ENCODE measurements around the gene SMAD1. TPM values are rescaled to one million over a fixed set of nuclear protein-coding genes. Genes with fewer than 3 reads are reported as not detected.
A peak's percentile ranks its signal among the peaks of the same experiment; 100 is the strongest.

Gene SMAD1
- polyA plus RNA-seq (ENCODE audit: insufficient read length) = 78.0 TPM

DNA sequence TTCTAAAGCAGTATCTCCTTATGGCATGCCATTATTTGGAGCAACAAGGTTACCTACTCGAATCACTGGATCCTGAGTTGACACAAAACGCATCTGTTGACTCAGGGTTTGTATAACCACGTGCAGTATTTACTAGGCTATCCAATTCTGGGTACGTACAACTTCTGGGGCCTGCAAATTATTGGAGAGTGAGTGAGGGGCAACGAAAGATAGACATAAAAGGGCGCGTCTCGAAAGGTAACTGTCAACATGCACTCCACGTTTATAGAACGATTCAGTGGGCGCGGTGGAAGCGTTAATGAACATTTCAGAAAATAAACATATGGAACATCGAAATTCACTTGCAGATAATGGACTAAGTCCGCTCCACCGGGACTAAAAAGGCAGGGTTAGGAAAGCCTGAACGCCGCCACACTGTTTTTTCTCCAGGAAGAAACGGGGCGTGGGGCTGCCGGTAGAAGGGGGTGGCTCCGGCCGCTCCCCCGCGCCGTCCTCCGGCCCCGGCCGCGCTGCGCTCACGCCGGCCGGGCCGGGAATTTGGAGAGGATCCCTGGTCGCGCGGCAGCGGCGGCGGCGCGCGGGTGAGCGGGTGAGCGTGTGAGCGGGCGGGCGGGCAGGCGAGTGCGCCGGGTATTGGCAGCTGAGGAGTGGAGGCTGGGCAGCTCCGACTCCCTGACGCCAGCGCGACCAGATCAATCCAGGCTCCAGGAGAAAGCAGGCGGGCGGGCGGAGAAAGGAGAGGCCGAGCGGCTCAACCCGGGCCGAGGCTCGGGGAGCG, at the start of gene SMAD1:
Gene SMAD1, plus strand, starts transcription at position 690 of the 778 bp plus-strand sequence. CDS start 32,761 bp downstream, outside the sequence.
- peak; percentile 83 for DNase-seq

DNA sequence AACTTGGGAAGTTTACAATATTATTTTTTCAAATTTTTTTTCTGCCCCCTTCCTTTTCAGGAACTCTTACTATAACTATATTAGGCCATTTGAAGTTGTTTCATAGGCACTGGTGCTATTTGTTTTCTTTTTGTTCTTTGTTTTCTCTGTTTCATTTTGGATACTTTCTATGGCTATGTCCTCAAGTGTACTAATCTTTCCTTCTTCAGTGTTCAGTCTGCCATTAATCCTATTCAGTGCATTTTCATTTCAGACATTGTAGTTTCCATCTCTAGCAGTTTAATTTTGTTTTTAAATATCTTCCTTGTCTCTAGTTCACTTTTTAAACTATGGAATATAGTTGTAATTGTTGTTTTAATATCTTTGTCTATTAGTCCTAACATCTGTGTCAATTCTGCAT, 48.0 kb upstream of the SMAD1 start:
- DNase-seq = no peak

DNA sequence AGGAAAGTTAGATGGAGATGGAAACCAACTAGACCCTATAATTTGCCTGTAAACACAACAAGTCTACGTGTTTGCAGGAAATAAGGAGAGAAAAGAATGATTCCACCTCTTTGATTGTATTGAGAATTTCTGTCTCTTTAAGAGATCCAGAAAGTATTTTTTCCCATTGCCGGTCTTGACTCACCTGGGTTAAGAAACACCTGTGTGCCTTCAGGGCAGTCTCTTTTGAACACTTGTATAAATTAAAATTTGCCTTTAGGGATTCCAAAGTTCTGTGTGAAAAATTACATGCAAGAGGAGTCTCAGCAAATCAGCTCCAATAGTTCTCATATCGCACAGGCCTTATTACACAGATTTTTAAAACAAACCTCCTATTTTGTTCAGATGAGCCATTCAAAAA, 46.0 kb upstream of the SMAD1 start:
- no peak for DNase-seq

DNA sequence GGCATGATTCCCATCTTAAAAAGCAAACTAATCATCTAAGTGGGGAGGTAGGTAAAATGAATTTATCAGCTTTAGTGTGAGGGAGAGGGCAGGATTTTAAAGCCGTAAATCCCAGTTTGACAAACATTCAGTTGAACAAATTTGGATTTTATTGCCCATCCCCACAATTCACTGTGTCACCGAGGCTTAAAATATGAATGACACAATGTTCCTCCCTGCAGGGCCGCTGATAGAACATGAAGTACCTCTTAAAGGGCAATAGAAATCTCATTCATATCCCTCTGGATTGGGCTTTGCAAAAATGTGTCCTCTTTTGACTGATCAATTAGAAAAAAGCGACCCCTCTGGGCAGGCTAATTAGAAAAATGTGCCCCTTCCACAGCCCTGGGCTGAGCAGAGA, 45.5 kb upstream of the SMAD1 start:
- DNase-seq = no peak

DNA sequence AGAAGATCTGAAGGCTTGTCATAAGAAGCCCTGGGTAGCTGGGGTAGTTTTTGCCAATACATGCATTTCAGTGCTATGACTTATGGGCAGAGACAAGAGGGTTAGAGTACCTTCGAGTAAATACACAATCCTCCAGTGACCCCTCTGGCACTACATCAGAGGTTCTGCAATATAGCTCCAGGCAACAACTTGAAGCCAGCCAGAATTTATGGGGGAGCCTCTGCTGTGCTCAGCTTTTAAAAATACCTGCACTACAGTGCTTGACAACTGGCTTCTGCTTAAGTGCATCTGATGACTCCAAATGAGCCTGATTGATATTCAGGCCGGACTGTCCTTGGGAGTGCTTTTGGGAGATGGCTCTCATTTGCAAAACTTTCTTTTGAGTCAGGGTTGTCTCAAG, 44.9 kb upstream of the SMAD1 start:
- DNase-seq = no peak

DNA sequence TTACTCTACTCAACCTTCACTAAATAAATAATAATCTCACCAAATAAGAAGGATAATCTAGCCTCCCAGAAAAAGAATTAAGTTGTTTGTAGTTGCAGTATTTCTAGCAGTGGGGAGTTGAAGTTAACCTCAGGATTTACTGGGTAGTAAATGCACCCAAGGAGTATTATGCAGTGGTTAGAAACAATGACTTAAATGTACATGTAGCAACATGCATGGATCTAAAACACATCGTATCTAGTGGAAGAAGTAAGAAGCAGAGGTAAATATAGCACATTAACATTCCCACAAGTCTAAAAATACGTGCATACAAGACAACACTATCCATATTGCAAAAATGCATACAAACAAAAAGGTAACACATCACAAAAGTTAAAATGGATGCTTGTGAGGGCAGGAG, 44.2 kb upstream of the SMAD1 start:
- no peak for DNase-seq

DNA sequence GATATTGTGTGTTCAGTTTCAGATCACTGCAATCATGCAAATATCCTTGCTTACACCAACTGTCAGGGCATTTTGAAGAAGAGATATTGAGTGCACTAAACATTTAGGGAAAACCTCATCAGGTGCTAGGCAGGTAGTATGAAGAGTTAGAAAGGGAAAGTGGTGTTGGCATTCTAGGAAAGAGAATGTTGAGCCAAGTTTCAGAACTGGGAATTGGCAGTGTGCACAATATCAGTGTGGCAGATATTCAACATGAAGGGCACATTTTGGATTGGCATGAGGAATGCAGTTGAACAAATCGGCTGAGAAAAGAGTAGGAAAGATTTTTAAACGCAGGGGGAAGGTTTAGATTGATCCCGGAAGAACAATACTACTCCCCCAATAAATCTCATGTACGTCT, 43.4 kb upstream of the SMAD1 start:
- DNase-seq = no peak

DNA sequence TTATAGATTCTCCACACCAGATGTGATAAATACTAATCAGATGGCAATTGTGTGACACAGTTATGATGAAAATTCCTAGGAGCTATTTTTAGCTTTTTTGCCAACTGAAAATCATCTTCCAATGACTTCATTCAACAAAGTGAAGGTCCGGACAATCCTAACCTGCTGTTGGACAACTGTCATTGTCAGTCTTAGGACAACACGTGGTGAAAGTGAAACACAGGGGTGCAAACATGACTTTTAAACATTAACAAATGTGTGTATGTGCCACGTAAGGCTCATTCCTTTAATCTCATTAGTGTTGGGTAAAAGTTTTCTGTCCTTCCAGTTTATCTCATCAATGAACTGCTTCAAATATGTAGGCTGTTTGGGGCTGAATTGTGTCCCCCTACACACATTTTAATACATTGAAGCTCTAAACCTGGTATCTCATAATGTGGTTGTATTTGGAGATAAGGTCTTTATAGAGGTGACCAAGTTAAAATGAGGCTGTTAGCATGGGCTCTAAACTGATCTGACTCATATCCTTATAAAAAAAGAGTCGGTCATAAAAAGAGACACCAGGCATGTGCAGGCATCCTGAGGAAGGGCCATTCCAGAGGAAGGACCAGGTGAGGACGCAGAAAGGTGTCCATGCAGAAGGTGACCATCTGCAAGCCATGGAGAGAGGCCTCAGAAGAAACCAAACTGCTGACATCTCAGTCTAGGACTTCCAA, 41.2 kb upstream of the SMAD1 start:
- DNase-seq = no peak

DNA sequence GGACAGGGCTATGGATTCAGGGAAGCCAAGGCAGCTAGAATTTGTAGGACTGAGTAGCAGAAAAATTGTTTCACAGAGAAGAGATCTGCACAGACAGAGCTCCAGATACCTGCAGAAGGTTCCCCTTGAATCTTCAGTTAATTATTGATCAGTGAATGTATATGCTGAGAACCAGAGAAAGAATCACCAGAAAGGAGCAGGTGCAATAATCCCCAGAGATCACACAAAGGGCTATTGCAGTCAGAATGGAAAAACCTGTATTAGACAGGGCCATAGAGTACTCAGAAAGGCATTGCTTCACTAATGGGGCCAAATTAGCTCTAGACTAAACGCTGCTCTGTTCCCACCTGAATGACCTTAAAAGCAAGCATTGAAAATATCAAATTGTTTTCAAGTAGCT, 35.5 kb upstream of the SMAD1 start:
- no peak for DNase-seq

DNA sequence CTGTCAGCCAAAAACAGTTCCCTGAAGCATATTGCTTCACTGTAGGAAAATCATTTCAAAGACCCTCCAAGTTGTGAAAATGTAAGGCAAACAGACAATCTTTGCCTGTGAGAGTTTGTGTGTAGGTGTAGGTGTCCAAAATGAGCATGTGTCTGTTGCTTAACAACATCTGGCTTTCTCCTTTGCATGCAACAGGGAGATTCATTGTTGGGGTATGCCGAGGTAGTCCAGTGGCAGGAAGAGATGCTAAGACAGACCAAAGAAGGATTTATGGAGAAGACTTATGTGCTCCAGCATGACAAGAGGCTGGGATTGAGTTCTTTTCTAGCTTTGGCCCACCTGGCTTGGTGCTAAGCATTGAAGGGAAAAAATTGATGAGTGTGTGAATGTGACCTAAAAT, 29.8 kb upstream of the SMAD1 start:
- DNase-seq = no peak

DNA sequence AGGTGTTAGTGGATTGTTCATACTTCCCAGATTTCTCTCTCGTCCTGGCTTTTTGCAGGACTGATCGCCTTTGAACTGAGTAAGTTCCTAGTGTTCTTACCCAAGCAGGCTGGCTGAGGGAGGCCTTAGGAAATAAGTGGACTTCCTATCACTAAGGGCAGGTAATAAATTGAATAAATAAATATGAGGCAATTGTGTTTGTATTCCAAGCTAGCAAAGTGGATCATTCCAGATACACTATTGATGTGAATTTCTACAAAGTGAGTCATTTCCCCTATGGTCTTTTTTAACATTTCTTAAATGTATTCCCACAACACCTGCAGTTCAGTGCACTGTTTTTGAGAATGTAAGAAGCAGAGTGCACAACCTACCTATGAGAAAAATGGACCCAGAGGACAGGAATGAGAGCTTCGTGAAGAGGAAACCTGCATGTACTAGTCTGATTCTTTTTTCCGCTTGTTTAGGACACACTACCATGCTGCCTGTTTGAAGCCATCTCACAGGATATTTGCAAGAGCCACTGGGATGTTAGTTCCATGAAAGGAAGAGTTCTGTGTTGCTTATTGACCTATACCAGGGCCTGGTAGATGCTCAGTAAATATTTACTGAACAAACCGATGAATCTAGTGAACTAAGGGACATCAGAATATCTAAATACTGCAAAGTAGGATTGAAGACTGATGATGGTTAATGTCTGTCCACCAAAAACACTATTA, 29.0 kb upstream of the SMAD1 start:
- DNase-seq = no peak

DNA sequence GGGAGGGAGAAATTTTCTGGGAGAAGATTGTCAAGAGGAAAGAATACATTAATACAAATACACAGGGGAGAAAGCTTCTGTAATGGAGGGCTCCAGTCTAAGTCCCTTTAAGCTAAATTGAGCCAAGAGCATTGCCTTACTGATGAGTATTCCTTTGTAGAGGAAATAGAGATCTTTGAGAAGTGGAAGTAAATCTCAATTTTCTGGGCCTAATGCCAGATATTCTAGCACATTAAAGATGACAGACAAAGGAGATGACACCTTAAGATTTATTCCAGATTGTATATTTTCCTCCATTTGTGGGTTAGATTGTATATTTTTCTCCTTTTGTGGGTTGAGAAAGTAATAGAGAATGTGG, 28.5 kb upstream of the SMAD1 start:
- no peak for DNase-seq

DNA sequence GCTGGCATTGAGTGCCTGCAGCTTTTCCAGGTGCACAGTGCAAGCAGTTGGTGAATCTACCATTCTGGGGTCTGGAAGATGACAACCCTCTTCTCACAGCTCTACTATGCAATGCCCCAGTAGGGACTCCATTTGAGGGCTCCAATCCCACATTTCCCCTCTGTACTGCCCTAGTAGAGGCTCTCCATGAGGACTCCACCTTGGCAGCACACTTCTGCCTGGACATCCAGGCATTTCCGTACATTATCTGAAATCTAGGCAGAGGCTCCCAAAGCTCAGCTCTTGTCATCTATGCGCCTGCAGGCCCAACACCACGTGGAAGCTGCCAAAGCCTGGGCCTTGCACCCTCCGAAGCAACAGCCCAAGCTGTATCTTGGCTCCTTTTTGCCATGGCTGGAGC, 8.4 kb upstream of the SMAD1 start:
- DNase-seq = no peak

DNA sequence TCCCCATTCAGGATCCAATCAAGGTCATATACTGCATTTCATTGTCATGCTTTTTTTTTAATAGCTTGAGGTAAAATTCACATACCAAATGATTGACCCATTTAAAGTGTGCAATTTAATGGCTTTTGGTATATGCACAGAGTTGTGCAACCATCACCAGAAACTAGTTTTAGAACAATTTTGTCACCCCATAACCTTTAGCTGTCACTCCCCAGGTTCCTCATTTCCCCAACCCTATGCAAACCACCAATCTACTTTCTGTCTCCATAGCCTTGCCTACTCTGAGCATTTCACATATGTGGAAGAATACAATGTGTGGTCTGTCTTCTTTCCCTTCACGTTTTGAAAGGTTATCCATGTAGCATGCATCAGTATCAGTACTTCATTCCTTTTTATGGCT, 1.4 kb upstream of the SMAD1 start:
- no peak for DNase-seq

DNA sequence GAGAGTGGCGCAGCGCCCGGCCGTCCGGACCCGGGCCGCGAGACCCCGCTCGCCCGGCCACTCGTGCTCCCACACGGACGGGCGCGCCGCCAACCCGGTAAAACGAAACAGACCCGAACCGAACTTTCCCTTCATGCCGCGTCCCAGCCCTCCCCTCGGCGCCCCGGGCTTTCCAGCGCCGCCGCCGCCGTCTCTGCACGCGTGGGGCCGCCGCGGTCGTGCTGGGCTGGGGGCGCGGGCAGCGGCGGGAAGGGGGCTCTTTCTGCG, 222 bp downstream of the SMAD1 start:
- DNase-seq = no peak

DNA sequence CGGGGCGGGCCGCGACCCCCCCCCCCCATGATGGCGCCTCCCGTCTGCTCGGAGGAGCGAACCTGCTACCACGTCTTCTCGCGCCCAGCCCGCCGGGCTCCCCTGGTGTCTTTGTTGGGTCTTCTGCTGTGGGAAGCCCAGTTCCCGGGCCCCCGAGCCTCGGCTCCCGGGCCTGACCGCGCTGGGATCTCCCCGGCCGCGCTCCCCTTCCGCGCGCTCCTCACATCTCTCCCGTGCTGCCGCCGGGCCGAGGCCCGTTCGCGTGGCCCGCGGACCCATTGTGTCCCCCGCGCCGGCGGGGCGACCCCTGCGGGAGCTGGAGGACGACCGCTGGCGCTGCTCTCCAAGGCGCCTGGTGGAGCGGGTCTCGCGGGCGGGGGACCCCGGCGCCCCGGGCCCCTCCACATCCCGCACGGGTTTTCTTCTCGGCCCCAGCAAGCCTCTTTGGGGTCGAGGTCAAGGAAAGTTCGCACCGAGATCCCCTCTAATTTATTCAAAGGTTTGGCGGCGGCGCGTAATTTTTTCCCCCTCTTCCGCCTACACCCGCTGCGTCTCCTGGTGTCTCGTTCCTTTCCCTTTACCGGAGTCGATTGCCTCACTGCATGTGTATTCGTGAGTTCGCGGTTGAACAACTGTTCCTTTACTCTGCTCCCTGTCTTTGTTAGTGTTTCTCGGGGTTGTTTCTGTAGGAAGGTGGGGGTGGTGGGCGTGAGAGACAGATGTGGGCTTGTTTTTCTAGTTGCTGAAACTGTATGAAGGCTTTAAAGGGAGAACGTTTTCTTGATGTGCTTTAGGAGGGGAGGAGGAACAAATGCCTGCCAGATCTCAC, 770 bp downstream of the SMAD1 start:
- peak; percentile 74 for DNase-seq

DNA sequence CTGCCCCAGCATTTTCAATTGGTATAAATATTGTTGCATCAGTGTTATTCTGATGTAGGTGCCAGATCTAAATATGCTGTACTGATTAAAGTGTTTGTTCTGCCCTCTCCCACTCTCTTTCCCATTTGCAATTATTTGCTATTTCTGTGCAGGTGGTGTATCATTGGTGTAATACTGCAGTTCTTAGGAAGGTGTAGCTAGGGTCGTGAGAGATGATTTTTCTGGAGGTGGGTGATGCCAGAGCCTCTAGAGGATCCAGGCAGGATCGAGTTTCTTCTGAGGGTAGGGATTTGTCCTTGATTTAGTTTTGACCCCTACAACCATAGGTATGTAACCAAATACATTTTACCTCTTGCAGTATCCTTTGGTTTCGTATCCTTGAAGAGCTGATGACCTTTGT, 1.9 kb downstream of the SMAD1 start:
- DNase-seq = no peak

DNA sequence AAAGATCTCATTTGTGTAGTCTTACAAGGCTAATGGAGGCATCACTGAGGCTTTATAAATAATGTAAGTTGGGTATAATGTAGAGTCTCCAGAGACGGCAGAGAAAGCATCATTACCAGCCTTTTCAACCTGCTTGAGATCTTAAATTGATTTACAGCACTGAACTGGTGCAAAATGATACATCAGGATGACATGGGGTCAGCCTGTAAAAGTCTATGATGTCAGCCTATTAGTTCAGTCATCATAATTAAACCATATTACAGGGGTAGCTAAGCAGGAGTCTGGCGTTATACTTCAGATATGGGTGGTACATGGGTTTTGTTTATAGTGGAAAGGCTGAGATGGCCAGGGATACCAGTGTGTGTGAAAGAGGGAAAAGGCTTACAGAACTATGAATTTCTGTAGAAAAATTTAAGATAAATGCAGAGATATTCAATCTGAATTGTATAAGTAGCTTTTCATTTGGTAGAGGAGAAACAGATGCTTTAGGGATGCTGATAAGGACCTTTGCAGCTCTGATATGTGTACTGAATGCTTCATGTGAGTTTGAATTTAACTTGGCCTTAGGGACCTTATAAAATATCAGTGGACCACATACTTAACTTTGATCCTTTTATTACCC, 2.7 kb downstream of the SMAD1 start:
- no peak for DNase-seq

DNA sequence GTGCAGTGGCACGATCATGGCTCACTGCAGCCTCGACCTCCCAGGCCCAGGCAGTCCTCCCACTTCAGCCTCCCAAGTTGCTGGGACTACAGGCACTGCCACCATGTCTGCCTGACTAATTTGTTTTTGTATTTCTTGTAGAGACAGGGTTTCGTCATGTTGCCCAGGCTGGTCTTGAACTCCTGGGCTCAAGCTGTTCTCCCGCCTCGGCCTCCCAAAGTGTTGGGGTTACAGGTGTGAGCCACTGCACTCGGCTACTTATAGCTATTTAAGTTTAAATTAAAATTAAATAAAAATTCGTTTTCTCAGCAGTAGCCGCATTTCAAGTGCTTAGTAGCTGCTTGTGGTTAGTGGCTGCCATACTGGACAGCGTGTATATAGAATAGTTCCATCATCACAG, 3.5 kb downstream of the SMAD1 start:
- no peak for DNase-seq

DNA sequence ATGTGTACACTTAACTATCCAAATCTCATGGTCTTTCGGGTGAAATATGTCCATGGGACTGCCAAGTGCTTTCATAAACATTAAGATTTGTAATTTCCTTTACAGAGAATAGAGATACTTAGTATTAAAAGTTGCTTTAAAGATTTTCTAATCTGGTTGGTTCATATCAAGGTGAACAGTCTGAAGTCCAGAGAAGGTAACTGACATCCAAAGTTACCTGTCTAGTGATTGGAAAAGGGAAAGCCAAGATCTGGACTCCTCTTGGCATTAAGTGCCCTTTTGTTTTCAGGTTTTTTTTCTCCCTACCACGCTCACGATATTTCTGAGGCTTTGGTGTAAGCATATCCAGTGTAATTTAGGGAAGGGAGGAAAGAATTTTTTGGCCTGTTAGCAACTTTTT, 5.0 kb downstream of the SMAD1 start:
- no peak for DNase-seq

DNA sequence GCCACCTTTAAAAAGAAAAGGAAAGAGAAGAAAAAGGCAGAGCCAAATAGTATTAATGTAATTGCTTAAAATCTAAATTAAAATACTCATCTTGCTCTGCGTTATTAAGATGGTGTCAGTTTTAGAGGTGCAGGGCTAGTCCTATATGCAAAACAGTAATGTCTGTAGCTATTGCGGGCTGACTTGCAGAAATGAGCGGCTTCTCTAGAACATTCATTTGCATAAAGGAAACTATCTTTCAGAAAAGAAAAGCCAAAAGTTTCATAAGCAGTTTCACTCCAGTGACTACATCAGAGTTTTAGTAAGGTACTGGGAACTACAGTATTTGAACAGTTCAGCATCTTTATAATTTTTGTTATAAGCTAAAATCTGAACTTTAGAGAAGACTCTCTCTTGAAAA, 6.0 kb downstream of the SMAD1 start:
- no peak for DNase-seq

DNA sequence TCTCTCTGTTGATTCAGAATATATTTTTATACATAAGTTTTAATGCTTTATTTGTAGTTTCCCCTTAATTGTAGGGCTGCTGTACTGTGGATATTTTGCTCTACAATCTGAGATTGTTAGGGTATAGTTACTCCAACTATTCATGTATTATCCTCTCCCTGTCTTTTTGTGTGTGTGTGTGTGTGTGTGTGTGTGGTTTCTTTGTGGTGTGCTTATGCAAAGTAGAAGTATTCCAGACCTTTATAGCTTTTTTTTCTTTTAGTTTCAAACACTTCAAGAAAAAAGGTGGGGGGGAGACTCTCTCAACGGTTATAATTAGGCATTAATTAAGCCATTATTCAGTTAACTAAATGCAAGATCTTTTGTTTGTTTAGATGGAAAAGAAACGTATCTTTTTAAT, 6.7 kb downstream of the SMAD1 start:
- DNase-seq = no peak

DNA sequence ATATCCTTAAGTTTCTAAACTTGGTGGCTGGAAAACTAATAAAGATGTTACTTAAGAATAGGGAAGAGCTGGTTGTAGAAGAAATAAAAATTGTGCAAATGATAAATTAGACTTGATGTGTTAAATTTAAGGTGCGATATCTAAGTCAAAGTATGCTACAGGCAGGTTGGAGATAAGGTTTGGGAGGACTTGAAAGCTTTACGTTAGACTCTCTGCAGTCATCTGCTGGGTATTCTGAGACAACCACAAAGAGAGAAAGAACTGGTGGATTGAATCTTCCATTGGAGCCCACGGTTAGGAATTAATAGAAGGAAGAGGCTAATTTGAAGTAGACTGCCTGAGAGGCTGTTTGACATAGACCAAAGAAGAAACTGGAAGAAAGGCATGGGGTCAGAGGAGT, 7.9 kb downstream of the SMAD1 start:
- DNase-seq = no peak
